GM23248 (cell line): ENCODE results near the gene SMIM31.

Experiments
- EZH2 ChIP-seq: fragments of 200-600 bp; sonication (generic); IDR thresholded peaks from 2 replicates; pipeline ENCODE4 v1.6.1; 2018; ENCODE audit warnings: antibody characterized with exemption, mild to moderate bottlenecking; ENCODE audit not compliant: insufficient read depth, poor library complexity, severe bottlenecking
- EZH2phosphoT487 ChIP-seq: fragments of 200-600 bp; sonication (generic); IDR thresholded peaks from 2 replicates; pipeline ENCODE4 v1.6.1; 2018; ENCODE audit warnings: antibody characterized with exemption, moderate library complexity, mild to moderate bottlenecking, low read depth; ENCODE audit not compliant: insufficient read depth

GRCh38 chr4:164730705-164731393 is 23.1 kb upstream of the SMIM31 start:
- TF ChIP-seq EZH2phosphoT487 = no peak
- no peak for TF ChIP-seq EZH2
